GM12801 (cell line): ENCODE measurements around the gene UACA.

Experiments used
- TF ChIP-seq, protein P1 (sequence below): IDR thresholded peaks from one replicate; pipeline ENCODE4 v1.5.1; 2011; ENCODE audit warnings: control low read depth; ENCODE audit not compliant: insufficient read length; ENCODE audit errors: extremely low read depth

Gene UACA

DNA sequence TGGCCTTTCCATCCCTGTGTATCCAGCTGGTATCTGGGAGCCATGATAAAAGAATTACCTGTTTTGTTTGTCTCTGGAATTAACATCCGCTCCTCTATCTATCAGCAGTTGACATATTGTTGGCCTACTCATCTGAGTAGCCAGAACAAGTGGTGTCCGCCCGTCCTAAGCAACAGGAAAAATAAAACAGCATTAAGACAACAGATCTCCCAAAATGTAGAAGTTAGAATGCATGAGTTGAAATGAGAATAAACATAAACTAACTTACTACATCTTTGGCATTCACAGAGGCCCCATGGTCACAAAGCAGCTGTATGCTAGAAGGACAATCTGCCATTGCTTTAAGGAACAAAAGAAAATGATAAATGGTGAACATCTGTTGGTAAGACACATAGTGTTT lies 75.9 kb downstream of the UACA start:
- TF ChIP-seq, protein P1, sequence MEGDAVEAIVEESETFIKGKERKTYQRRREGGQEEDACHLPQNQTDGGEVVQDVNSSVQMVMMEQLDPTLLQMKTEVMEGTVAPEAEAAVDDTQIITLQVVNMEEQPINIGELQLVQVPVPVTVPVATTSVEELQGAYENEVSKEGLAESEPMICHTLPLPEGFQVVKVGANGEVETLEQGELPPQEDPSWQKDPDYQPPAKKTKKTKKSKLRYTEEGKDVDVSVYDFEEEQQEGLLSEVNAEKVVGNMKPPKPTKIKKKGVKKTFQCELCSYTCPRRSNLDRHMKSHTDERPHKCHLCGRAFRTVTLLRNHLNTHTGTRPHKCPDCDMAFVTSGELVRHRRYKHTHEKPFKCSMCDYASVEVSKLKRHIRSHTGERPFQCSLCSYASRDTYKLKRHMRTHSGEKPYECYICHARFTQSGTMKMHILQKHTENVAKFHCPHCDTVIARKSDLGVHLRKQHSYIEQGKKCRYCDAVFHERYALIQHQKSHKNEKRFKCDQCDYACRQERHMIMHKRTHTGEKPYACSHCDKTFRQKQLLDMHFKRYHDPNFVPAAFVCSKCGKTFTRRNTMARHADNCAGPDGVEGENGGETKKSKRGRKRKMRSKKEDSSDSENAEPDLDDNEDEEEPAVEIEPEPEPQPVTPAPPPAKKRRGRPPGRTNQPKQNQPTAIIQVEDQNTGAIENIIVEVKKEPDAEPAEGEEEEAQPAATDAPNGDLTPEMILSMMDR: no peak

DNA sequence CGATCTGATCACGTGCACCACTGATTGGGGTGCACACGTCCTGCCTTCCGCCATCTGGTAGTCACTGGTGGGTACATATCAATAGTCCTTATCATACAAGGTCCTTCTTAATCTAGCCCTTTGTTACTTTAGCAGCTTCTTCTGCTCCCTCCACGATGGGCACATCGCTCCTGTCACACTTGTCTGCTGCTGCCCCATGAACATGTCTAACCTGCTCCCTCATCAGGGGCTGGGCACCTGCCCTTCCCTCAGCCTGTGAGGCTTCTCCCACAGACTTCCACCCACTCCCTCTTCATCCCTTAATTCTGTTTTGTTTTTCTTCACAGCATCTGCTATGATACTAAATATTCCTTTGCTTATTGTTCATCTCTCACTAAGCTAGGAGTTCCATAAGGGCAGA lies 82.5 kb downstream of the UACA start:
- TF ChIP-seq, protein P1: no peak

DNA sequence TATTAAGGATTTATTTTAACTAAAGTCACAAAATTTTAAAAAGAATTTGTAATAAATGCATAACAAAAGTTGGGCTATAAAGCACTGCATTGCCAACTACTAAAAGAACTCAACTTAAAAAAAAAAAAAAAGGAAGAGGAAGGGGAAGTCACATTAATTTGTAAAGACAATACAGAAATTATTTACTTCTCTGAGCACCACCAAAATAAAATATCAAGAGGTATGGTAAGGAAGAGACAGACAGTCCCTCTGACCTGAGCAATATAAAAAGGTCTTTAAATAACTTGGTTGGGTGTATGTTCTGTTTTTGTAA lies 83.5 kb downstream of the UACA start:
- TF ChIP-seq, protein P1: no peak

DNA sequence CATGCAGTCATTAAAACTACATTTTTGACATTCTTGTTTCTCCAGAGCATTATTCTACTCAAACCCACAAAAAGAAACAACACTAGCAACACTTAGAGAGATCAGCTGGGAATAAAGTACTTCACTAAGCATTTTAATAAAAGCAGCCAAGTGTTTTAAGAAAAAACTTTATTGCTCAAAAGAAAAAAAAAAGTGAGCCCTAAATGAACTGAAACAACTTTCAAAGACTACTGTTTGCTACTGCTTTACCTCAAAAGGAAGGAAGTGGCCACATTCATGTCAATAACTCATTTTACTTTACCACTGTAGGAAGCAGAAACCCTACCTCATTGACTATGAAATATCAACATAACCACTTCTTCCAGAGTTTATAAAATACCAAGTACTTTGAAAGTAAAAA lies 91.3 kb downstream of the UACA start:
- TF ChIP-seq, protein P1: no peak

DNA sequence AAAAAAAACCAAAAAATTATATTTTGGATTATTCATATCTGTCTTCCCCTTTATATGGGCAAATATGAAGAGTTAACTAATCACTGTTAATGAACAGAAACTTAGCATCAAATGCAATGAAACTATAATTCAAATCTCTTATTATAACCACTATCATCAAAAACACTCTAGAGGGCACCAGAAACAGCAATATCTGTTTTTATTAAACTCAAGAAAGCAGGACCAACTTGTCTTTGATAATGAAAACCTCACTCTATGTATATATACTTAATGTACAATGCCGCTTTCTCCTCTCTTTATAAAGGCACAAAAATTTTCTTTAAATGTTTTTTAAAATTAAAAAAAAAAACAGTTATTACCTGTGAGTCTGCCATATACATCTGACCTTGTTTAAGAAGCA lies 92.7 kb downstream of the UACA start:
- TF ChIP-seq, protein P1: no peak

DNA sequence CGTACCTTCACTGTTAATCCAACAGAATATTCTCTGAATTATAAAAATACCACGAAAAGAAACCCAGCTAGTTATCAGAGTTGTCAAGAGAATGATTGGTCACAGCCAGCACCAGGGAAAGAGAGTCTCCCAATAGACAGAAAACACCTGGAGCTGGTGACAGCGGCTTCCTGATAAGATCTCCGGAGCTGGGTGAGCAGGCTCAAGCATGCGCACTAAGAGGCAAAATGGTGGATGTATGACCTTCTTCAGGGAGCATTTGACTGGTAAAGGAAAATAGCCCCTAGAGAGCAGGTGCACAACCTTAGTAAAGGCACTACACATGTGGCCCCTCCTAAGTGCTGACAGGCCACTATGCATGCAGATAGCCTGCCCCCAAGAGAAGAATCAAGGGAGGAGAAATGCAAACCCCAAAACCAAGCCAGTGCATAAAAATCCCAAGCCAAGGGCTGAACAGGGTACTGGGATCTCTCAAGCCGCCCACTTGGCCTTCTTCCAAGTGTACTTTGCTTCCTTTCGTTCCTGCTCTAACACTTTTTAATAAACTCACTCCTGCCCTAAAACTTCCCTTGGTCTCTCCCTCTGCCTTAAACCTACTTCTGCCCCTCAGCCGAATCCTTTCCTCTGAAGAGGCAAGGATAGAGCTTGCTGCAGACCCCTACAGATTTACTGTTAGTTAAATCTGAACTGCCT lies 93.2 kb downstream of the UACA start:
- TF ChIP-seq, protein P1: no peak

DNA sequence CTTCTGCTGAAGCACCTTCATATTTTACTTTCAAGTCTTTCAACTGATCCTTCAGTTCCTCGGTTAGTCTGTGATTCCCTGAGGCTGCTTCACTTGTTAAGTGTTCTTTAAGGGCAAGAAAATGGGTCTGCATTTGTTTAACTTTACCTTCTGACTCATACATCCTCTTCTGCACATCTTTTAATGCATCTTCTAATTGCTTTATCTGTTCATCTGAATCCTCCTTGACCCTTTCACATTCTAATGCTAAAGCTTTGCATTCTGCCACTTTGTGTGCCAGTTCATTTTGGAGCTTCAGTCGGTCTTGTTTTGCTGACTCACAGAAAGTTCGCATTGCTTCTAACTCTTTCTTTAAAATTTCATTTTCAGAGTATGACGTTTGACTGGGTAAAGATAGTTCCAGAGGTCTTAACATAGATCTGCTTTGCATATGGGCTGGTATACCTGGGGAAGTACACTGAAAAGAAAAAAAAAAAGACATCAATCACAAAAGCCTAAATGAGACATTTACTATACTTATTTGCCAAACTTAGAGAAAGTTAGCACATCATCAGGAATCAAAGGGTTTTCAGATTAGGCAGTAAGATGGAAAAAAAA lies 94.3 kb downstream of the UACA start:
- TF ChIP-seq, protein P1: no peak
